ENCODE data around the gene HIPK1.

- no peak for TF ChIP-seq EZH2 (IDR thresholded peaks at IDR 0.05)
- TF ChIP-seq CTCF (IDR thresholded peaks at IDR 0.05), result no peak
Measured at GRCh38 chr1:113946678-113947387, 17.7 kb downstream of the HIPK1 start.
